ENCODE results near the gene MS4A4E.

The MS4A4E gene
- total RNA-seq, result 0 to 8.5 (median 1.9) reads per million in 17 experiments

GRCh38 chr11:60242740-60243239 is at the start of gene MS4A4E:
Gene MS4A4E, minus strand, starts transcription at chr11:60243137. Its CDS starts 13,082 bp downstream, at chr11:60230055.
- peak; percentile 24 to 55 (median 44) for DNase-seq

- DNase-seq, result no peak
Observed at GRCh38 chr11:60292145-60292544, 49.2 kb upstream of the MS4A4E start.

- no peak for DNase-seq
Observed at GRCh38 chr11:60288531-60288930, 45.6 kb upstream of the MS4A4E start.

- DNase-seq, result peak in 3 of 4 experiments; percentile 21 to 43 (median 31)
Observed at GRCh38 chr11:60285411-60286126, 42.6 kb upstream of the MS4A4E start.

GRCh38 chr11:60282286-60282685 is 39.3 kb upstream of the MS4A4E start:
- DNase-seq, result peak; percentile 64 to 88 (median 78)

- DNase-seq, result peak; percentile 49 to 73 (median 64)
Observed at GRCh38 chr11:60281485-60281884, 38.5 kb upstream of the MS4A4E start.

GRCh38 chr11:60280412-60280811 is 37.5 kb upstream of the MS4A4E start, which contains the start of gene MS4A4A:
Gene MS4A4A, plus strand, starts transcription at chr11:60280666. Its CDS starts 10 bp downstream, at chr11:60280676.
- DNase-seq, result peak; percentile 79 to 88 (median 84)

GRCh38 chr11:60274416-60274815 is 31.5 kb upstream of the MS4A4E start:
- DNase-seq, result peak in 3 of 4 experiments; percentile 42 to 59 (median 47)

GRCh38 chr11:60265373-60266214 is 22.7 kb upstream of the MS4A4E start:
- DNase-seq, result peak; percentile 73 to 85 (median 76)

- DNase-seq, result no peak
Observed at GRCh38 chr11:60264644-60265043, 21.7 kb upstream of the MS4A4E start.

- peak; percentile 64 to 86 (median 78) for DNase-seq
Observed at GRCh38 chr11:60263402-60263801, 20.5 kb upstream of the MS4A4E start.

- no peak for DNase-seq
Observed at GRCh38 chr11:60261014-60261413, 18.1 kb upstream of the MS4A4E start.

- DNase-seq, result no peak
Observed at GRCh38 chr11:60257956-60258722, 15.2 kb upstream of the MS4A4E start.

- DNase-seq, result peak; percentile 40 to 61 (median 47)
Observed at GRCh38 chr11:60252213-60253108, 9.5 kb upstream of the MS4A4E start.

- peak; percentile 55 to 80 (median 71) for DNase-seq
Observed at GRCh38 chr11:60251485-60252212, 8.7 kb upstream of the MS4A4E start.

- no peak for DNase-seq
Observed at GRCh38 chr11:60241786-60242185, 1.2 kb downstream of the MS4A4E start.

GRCh38 chr11:60240662-60241061 is 2.3 kb downstream of the MS4A4E start:
- DNase-seq, result no peak

GRCh38 chr11:60235321-60235720 is 7.6 kb downstream of the MS4A4E start:
- DNase-seq, result peak in 3 of 4 experiments; percentile 25 to 67 (median 62)

- DNase-seq, result peak in 2 of 4 experiments; percentile 48 to 51
Observed at GRCh38 chr11:60230681-60231080, 12.3 kb downstream of the MS4A4E start.

- DNase-seq, result no peak
Observed at GRCh38 chr11:60222141-60222540, 20.8 kb downstream of the MS4A4E start.

Measured in suppressor macrophage (primary cell).